ENCODE measurements around the gene DHX9. TPM values are rescaled to one million over a fixed set of nuclear protein-coding genes. Genes with fewer than 3 reads are reported as not detected.

Gene DHX9
- total RNA-seq, 1 donor from 2014 or later = 88.6 TPM

GRCh38 chr1:182809414-182809957 lies 29.7 kb upstream of the DHX9 start:
- intact Hi-C loops (cut with DNase I) = no loop called here
- Histone ChIP-seq H3K4me3 (no peak overlapping the region), H3K27ac (no peak overlapping the region), H3K4me1 (no peaks in the 10 kb centered on the region), H3K27me3 (no peaks in the 10 kb centered on the region), H3K36me3 (peaks cover 0 to 10% of the 10 kb centered on the region in 2 donors), H3K9me3 (no peaks in the 10 kb centered on the region)
- no peak for DNase-seq (ENCODE audit: extremely low spot score in 2 of 2)
- TF ChIP-seq CTCF (IDR thresholded peaks at IDR 0.05) (no peak), POLR2A (IDR thresholded peaks at IDR 0.05) (no peak), POLR2AphosphoS5 (IDR thresholded peaks at IDR 0.05; ENCODE audit: insufficient read depth in 1 of 2, low read depth in 1 of 2) (no peak)

GRCh38 chr1:182811975-182812722 lies 27.0 kb upstream of the DHX9 start:
- Histone ChIP-seq H3K9me3 (no peaks in the 10 kb centered on the region), H3K36me3 (peaks cover 0 to 10% of the 10 kb centered on the region in 2 donors), H3K27me3 (no peaks in the 10 kb centered on the region), H3K4me1 (no peaks in the 10 kb centered on the region), H3K27ac (no peak overlapping the region), H3K4me3 (no peak overlapping the region)
- intact Hi-C loops (cut with DNase I) = no loop called here
- TF ChIP-seq POLR2AphosphoS5 (IDR thresholded peaks at IDR 0.05; ENCODE audit: insufficient read depth in 1 of 2, low read depth in 1 of 2) = no peak
- TF ChIP-seq POLR2A (IDR thresholded peaks at IDR 0.05) = no peak
- no peak for TF ChIP-seq CTCF (IDR thresholded peaks at IDR 0.05)
- no peak for DNase-seq (ENCODE audit: extremely low spot score in 2 of 2)

GRCh38 chr1:182816863-182817262 lies 22.3 kb upstream of the DHX9 start:
- H3K36me3 ChIP-seq = peaks cover 0 to 22% of the 10 kb centered on the region in 2 donors
- TF ChIP-seq CTCF (IDR thresholded peaks at IDR 0.05) = no peak
- no peak for TF ChIP-seq POLR2AphosphoS5 (IDR thresholded peaks at IDR 0.05; ENCODE audit: insufficient read depth in 1 of 2, low read depth in 1 of 2)
- TF ChIP-seq POLR2A (IDR thresholded peaks at IDR 0.05) = no peak
- H3K4me1 ChIP-seq = no peaks in the 10 kb centered on the region
- H3K9me3 ChIP-seq = no peaks in the 10 kb centered on the region
- intact Hi-C loops (cut with DNase I) = no loop called here
- no peak overlapping the region for H3K4me3 ChIP-seq
- H3K27ac ChIP-seq = no peak overlapping the region
- H3K27me3 ChIP-seq = no peaks in the 10 kb centered on the region
- DNase-seq (ENCODE audit: extremely low spot score in 2 of 2) = no peak

- Histone ChIP-seq H3K27ac (no peak overlapping the region), H3K4me3 (no peak overlapping the region), H3K36me3 (peaks cover 0 to 22% of the 10 kb centered on the region in 2 donors), H3K9me3 (no peaks in the 10 kb centered on the region), H3K27me3 (no peaks in the 10 kb centered on the region), H3K4me1 (no peaks in the 10 kb centered on the region)
- DNase-seq (ENCODE audit: extremely low spot score in 2 of 2) = no peak
- intact Hi-C loops (cut with DNase I) = no loop called here
- TF ChIP-seq POLR2AphosphoS5 (IDR thresholded peaks at IDR 0.05; ENCODE audit: insufficient read depth in 1 of 2, low read depth in 1 of 2) (no peak), POLR2A (IDR thresholded peaks at IDR 0.05) (no peak), CTCF (IDR thresholded peaks at IDR 0.05) (no peak)
Observed at GRCh38 chr1:182817802-182818201, 21.3 kb upstream of the DHX9 start.

GRCh38 chr1:182823220-182823619 lies 15.9 kb upstream of the DHX9 start:
- no peak overlapping the region for H3K4me3 ChIP-seq
- H3K36me3 ChIP-seq = peaks cover 0 to 5% of the 10 kb centered on the region in 2 donors
- H3K27me3 ChIP-seq = no peaks in the 10 kb centered on the region
- TF ChIP-seq POLR2AphosphoS5 (IDR thresholded peaks at IDR 0.05; ENCODE audit: insufficient read depth in 1 of 2, low read depth in 1 of 2) (no peak), CTCF (IDR thresholded peaks at IDR 0.05) (no peak), POLR2A (IDR thresholded peaks at IDR 0.05) (no peak)
- no peak for DNase-seq (ENCODE audit: extremely low spot score in 2 of 2)
- intact Hi-C loops (cut with DNase I) = no loop called here
- H3K9me3 ChIP-seq = no peaks in the 10 kb centered on the region
- H3K4me1 ChIP-seq = no peaks in the 10 kb centered on the region
- no peak overlapping the region for H3K27ac ChIP-seq

All from vagina (tissue), 2 donors.